Activated CD4-positive, CD25-positive, alpha-beta regulatory T cell (primary cell): ENCODE data around the gene CBLN1.

Source experiments
- DNase-seq, 4 experiments: peaks; one replicate each; lab custom pipeline; 2025; lab: John Stamatoyannopoulos, UW

CBLN1 gene

DNA sequence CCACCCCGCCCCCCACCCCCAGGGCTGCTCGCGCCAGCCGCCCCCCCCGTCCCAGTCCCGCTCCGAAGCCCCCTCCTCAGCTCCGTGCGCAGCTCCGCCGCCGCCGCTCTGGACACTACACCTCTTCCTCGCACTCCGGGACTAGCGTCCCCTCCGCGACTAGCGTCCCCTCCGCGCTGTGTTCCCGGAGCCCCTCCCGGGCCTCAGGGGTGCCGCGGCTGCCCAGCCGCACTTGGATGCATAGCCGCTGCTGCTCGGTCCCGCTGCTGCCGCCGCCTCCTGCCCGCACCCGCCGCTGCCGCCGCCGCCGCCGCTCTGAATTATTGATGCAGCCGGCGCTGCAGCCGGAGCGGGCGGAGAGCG, at the start of gene CBLN1:
Gene CBLN1 (minus strand): TSS at position 359 of the 363 bp plus-strand sequence. CDS start 373 bp downstream, outside the sequence.
- no peak for DNase-seq

DNA sequence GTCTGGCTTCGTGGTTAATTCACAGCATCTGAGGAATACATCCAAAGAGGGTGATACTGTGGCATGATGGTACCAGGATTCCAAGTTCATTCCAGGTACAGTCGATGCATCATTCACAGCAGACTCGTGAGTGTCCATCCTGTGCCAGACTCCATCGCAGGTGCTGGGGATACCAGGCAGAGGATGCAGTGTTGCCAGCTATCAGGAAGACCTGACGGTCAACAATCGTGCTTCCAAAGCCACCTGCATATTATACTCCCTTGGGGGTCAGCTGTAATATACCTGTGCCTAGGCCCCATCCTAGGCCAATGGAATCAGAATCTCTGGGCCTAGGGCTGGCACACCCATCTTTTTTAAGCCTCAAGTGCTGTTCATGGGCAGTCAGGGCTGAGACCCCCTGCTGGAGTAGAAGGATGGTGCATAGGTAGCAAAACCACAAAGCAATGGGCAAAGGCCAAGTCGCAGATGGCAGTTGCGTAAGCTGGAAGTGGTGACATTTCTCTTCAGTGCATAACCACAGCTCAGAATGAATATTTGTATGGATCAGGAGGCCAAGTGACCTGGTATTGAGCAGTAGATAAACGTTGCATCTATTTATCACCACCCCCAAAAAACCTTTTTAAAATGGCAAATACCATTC, 49.0 kb upstream of the CBLN1 start:
- no peak for DNase-seq

DNA sequence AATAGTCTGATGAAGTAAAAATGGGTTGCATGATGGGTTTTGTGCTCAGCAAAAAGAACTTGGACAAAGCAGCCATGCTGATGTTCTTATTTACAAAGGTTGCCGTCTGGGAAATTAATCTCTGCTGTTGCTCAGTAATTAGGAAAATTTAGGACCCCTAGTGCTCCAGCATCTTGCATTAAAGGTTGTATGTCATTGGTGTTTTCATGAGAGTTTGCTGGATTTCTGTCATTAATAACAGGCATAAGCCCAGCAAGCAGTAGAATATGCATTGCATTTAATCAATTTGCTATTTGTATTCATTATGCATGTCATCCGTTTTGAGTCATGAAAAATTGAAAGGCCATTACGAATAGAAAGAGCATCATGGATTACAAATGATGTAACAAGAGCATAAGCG, 46.7 kb upstream of the CBLN1 start:
- no peak for DNase-seq

DNA sequence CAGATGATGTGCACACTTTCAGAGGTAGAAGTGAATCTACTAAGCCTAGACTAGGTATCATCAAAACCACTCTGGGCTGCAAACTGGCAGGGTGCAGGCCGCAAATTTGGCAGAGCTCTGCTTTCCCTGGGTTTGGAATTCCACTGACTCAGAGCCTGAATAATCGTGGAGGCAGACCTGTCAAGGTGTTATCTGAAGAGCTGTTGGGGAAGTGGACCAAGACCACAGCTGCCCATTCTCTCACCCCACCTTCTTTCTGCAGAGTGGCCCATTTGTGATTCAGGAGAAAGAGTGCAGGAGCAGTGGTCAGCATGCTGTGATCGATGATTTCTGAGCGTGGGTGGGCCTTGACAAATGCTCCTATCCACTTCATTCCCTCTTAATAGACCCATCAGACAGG, 45.8 kb upstream of the CBLN1 start:
- no peak for DNase-seq

DNA sequence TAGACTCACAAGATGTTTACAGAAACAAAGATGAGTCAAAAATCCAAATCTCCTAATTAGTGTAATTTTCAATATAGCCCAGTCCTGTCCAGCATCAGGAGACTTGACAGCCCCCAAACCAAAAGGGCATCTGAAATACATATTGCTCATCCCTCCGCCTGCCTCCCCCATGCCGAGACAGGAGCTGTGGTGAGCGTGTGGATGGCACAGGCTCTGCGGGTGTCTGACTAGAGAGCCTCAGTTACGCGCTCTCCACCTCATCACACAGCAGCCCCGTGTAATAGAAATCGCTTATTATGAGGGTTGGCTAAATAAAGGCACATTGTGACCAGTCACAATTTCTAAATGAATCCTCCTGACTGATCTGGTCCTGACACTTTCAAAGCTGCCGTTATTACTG, 43.1 kb upstream of the CBLN1 start:
- no peak for DNase-seq

DNA sequence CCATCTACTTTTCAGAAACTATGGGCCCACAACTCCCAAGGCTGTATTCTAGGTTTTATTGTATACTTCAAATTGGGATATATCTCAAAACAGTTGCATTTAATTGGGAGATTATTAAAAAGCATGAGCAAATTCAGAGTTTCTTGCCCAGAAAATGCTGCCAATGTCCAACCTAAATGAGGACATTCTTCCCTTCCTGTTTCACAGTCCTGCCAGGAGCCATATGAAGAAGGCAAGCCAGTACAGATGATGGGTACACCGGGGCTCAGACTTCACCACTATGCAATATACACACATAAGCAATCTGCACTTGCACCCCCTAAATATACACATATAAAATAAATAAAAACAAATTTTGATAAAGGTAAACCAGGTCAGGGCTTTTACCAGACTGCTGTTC, 34.0 kb upstream of the CBLN1 start:
- DNase-seq = no peak

DNA sequence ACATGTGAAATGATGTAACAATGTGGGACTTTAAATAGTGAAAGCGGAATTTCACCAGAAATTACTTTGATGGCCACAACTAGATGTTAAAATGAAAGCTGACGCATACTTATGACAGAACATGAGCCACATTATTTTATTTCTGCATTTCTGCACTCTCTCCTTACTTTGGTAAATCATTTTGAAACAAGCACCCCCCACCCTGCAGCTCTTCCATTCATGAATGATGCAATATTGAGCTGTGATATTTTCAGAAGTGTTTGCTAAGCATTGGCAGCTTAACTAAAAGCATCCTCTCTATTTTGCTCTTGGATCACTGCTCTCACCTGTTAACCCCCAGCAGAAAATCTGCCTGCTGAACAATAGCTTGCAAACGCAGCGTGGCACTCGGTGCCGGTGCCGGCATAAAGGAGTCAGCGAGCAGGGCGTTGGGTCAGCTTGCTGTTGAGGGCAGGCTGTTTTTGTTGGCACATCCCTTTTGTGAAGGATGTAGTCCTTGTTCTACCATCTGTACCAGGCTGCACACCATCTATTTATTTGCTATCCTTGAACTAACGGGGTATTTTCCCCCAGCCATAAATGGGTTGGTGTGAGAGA, 30.8 kb upstream of the CBLN1 start:
- no peak for DNase-seq

DNA sequence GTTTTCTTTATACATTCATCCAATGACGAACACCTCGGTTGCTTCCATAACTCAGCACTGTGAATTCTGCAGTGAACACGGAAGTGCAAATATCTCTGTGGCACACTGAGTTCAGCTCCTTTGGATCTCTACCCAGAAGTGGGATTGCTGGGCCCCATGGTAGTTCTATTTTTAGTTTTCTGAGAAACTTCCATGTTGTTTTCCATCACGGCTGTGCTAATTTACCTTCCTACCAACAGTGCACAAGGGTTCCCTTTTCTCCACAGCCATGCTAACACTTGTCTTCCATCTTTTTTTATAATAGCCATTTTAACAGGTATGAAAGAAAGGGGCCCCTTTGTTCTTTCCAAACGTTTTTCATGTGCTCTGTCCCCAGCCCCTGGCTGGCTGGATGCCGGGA, 30.2 kb upstream of the CBLN1 start:
- DNase-seq = no peak

DNA sequence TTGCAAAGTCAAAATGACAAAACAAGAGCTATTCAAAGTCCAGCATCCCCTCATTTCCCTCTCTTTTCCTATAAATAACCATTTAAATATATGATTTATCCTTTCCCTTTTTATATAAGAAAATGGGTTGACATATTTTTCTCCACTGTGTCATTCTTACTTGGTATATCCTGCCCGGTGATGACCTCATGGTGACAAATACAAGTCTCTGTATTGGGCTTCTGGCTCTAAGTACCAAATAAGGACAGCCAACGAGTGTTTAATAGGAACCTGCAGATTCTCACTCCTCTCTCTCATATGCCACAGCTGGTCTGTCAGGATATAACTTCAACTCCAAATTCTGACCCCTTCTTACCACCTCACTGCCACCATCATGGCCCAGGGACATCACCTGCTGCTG, 25.5 kb upstream of the CBLN1 start:
- no peak for DNase-seq

DNA sequence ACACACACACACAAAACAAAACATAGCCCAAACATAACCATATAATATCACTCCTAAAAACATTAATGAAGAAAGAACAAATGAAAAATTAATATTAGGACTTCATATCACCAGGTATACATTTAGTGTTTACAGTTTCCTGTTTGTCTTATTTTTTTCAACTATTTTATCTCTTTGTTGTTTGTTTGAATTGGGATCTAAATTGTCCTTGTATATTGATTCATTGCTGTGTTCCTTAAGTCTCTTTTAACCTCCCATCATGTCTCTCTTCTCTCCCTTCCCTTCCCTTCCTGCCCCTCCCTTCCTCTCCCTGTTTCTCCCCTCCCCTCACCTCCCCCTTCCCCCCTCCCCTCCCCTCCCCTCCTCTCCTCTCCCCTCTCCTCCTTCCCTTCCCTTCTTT, 23.8 kb upstream of the CBLN1 start:
- DNase-seq = no peak

DNA sequence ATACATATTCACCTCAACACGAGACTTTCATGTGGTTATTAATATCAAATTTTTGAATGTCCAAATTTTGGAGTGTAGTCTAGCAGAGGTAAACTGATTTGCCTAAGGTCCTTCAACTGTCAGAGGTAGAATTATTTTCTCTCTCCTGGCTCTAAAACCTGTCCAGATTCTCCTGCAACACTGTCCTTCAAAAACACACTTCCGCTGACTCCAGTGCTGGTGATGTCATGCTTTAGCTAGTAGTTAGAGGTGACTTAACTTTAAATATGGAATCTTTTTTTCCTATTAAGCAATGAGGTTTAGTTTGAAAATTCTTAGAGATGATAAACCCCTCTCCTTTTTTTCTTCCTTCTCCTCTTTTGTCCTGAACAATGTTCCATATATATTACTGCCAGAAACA, 10.8 kb upstream of the CBLN1 start:
- DNase-seq = no peak

DNA sequence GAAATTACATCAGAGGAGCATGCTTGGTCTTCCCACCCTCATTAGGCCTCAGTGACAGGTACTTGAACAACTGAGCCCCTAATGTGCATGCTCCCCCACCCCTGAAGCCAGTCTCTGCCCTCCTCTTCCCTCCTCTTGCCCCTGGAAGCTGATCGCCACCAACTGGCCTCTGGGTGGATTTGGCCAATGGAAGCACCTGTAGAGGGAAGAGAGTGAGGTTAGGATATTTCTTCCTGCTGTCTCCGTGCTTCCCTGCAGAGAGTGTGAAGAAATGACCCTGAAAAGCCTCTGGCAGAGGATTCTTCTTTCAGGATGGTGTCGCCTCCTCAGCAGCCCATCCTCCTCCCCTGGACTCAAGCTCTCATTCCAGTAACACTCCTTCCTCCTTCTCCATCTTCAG, 5.9 kb upstream of the CBLN1 start:
- no peak for DNase-seq

DNA sequence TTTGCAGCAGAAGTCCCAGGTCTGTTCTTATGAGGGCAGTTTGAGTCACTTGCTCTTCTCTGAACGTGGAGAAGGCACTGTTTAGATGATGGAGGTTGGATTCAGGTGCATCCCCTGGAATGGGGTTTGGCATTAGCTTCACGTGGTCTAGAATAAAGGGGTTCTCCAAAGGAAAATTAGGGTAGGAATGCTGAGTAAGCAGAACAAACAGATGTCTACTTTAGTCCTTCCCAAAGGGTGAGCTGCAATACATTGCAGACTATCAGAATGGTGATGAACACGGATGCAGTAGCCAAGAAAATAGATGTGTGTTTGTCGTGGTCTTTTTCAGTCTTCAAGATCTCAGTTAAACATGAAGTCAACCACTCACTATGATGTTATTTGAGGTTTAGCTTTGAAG, 3.3 kb upstream of the CBLN1 start:
- DNase-seq = no peak

DNA sequence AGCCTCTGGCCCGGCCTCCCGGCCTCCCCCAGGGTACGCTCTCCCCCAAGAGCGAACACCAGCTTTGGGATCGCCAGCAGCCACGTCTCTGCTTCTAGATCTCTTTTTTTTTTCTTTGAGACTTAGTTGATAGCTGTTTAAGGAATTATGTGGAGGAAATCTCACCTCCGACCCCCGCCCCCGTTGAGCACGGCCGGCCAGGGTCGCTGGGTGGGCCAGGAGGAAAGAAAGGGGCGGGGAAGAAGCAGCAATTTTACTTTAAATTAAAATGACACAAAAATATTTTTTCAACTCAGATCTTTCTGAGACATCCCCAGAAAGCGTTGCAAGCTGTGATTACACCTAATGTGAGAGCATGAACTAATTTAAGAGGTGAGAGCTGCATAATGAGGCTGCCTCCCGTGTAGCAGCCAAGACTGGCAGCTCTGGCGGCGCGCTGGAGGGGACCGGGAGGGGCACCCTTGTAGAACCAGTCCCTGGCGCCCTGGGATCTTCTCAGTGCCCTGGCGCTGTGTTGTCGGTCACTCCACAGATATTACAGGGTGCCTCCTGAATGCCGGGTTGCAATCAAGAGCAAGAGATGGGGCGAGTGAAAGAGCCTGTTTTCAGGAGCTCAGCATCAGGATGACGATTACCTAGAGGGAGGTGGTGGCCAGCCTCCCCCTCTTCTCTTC, 1.9 kb upstream of the CBLN1 start:
- no peak for DNase-seq

DNA sequence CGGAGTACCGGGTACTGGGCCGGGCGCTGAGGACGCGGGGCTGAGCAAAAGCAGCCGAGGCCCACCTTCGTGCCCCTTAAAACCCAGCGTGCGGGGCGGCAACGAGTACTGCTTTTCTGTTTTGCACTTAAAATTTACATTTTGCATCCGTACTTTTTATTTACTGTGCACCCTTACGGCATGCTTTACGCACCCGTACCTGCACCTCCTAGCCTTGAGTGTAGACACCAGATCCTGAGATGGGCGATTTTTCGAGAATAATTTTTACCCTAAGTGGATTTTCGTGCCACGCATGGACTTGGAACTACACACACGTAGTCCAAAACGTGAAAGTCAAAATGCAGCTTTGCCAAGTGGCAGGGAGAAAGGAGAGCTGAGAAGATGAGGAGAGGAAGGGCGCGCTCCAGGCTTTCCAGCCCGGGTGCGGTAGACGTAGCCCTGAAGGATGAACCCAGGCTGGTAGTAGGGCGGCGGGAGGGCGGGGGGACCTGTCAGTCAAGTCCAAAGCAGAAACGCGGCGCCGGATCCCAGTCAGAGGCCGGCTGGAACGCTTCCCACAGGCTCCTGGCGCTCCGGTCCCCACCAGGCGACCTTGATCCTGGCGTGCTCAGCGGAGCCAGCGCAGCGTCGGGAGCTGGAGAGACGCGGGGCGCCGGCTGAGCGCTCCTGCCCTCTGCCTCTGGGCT, 1.2 kb upstream of the CBLN1 start:
- DNase-seq = no peak

DNA sequence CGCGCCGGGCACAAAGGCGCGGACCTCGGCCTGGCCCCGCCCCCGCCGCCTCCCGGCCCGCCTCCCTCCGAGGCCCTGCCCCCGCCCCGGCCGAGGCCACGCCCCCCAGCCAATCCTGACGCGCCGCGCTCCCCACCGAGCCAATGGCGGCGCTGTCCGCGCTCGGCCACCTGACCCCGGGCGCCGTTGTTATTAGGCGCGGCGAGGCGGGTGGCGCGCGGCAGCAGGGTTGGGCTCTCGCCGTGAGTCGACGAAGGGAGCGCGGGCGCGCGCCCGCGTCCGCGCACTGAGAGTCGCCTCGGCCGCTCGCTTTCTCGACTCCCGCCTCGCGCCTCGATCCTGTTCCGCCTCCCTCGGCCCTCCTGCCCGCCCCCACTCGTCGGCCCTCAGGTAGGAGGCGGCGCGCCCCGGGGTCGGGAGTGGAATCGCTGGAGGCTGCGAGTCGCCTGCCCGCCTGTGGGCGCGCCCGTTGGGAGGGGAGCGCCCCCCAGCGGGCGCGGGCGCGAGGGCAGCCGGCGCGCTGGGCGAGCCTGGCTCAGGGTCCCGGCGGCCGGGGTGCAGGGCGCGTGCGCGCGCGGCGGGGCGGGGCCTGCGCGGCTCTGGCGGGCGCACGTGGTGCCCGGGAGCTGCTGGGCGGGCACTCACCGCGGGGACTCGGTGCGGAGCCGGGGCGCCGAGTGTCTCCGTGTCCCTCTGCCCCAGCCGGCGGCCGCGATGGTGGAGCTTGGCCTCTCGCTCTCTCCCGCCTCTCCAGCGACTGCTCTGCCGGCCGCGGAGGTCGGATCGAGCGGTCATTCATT, 405 bp upstream of the CBLN1 start:
- DNase-seq = no peak

DNA sequence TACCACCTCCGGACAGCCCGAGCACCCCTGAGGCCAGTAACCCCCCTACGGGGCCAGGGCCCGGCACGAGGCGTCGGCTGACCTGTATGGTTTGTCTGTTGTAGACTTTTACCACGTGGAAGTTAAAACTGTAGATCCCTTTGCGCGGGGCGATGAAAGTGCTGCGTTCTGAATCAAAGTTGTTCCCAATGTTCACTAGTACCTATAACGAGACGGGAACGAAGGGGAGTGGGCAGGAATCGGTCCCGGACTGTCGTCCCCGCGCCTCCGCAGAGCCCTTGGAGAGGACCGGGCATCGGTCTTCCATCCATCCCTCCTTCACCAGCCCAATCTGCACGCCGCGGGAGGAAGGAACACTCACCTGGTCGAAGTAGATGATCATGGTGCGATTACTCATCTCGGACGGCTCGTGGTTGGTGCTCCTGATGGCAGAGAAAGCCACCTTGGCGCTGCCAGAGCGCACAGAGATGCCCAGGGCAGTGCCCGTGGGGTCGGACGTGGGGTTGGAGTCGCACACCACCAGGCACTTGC, 732 bp downstream of the CBLN1 start:
- DNase-seq = no peak

DNA sequence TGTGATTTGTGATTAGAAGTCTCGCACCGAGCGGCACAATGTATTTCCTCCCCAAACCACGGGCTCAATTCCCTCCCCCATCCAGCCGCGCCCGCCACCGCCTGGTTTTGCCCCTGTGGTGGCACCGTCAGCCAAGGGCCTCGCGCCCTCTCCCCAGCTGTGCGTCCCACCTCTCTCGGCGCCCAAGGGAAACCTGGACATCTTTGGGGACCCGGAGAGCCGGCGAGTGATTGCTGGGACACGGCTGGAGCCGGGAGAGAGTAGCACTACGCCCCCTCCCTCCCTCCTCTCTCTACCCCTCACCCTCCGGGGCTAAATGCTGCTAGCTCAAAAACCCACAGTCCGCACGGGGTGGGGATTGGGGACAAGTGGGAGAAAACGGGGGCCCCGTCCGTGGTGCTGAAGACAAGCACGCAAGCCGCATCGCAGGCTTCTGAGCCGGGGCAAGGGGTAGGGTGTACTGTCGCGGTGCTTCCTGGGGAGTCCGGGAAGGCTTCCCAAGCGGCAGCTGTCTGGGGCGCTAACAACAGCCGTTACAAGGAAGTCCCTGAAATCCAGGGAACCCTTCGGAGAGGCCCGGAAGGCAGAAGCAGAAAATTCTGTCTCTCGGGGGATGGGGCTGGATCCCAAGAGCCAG, 1.4 kb downstream of the CBLN1 start:
- DNase-seq = no peak

DNA sequence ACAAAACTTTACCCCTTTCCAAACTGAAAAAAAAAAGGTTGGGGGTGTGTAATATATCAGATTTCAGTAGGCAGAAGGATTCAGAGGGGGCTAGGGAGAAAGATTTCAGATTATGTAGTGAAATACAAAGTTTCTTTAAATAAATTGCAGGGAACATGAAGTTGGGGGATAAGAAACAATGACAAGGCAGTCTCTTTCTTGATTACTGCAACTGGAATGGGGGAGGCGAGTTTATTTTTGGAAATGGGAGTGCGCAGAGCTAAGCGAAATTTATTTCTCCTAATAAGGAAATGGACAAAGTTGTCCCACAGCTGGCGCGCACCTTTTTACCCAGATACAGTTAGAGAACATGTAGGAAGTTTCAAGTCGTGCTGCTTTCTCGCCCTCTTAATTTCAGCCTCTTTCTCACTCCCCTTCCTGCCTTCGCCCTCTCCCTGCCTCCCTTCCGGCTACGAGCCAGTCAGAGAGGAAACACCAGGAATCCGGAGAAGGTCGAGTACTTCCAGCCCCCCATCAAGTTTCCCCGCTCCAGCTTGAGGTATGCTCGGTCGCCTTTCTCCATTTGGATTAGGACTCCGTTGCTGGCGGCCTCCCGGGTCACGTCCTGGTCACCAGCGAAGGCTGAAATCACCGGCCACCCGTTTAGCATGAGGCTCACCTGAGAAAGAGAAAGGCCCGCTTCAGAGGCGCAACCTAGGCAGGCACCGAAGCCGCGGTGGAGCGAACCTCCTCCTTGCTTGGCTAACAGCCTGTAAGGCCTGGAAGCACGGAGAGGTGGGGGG, 2.5 kb downstream of the CBLN1 start:
- no peak for DNase-seq

DNA sequence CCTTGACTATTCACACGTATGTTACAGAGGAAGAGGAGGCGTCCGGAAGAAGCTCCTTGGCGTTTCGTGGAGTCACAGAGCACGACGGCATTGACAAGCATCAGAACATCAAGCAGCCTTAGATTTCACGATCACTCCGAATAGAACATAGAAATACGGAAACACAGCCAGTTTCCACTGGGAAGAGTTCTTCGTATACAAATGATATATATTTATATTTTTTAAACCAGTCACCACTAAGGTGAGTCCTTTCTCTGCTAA, 3.1 kb downstream of the CBLN1 start:
- DNase-seq = no peak
